Heart left ventricle (tissue), 13 donors: Measurements from ENCODE around the gene MBD3L3.
"Not testable (repeated sequence)": the region's sequence is repeated elsewhere in the genome, so short reads cannot be mapped to it uniquely, and the experiment has no call there.

ENCODE experiments used
- POLR2A ChIP-seq, 2 donors: fragments of 450-650 bp; IDR thresholded peaks; one replicate each; pipeline ENCODE4 v1.6.1; 2017; ENCODE audit warnings: antibody characterized with exemption in 2 of 2, mild to moderate bottlenecking in 2 of 2, moderate library complexity in 2 of 2
- TF ChIP-seq, protein P1 (sequence below), 12 donors: fragments of 200-600 bp; sonication (generic) in 4 of 12; IDR thresholded peaks; one replicate each; pipeline versions ENCODE4 v1.5.0 to v1.8.0; 2018 to 2022; ENCODE audit warnings: antibody characterized with exemption in 12 of 12, mild to moderate bottlenecking in 5 of 12
- donor health status: ischemic (EF 13 %, LVEDD 7.1; RV severe dilation, severe dysfunction).
- donor health status: DM: no; HTN: yes; CAD: no.
- donor health status: DM: no; HTN: no; CAD: no.
- donor health status: ischemic (EF 25% LVEDD 6.9; RV normal size, moderate dysfunction).
- donor health status: ischemic (EF 25% LVEDD 5.7; RV mildly dilated, moderate dysfunction).
- donor health status: ischemic (EF 35%, LVEDD 5.7; RV mildly dilated, moderate dysfunction).
- donor health status: nonischemic (EF 11% LVEDD 7.7; RV severe dilation, severe dysfunction).
- donor health status: DM: yes; HTN: yes; CAD: no.
- donor health status: PGD.
- donor health status: ischemic (EF 29% LVEDD 5.4; RV normal size, mild dysfunction).
- donor health status: nonischemic (EF 23%, LVEDD 6.1; RV moderate dilation, normal function).

GRCh38 chr19:7040079-7040478 is 18.4 kb downstream of the MBD3L3 start, which contains the start of gene MBD3L4:
- TF ChIP-seq, protein P1, sequence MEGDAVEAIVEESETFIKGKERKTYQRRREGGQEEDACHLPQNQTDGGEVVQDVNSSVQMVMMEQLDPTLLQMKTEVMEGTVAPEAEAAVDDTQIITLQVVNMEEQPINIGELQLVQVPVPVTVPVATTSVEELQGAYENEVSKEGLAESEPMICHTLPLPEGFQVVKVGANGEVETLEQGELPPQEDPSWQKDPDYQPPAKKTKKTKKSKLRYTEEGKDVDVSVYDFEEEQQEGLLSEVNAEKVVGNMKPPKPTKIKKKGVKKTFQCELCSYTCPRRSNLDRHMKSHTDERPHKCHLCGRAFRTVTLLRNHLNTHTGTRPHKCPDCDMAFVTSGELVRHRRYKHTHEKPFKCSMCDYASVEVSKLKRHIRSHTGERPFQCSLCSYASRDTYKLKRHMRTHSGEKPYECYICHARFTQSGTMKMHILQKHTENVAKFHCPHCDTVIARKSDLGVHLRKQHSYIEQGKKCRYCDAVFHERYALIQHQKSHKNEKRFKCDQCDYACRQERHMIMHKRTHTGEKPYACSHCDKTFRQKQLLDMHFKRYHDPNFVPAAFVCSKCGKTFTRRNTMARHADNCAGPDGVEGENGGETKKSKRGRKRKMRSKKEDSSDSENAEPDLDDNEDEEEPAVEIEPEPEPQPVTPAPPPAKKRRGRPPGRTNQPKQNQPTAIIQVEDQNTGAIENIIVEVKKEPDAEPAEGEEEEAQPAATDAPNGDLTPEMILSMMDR (IDR thresholded peaks at IDR 0.05), result not testable (repeated sequence)
- TF ChIP-seq POLR2A (IDR thresholded peaks at IDR 0.05), result not testable (repeated sequence)
